GM06990 (cell line): ENCODE measurements around the gene LZTS2.

Source experiments
- DNase-seq: peaks from one replicate; pipeline ENCODE4 v3.0.0-alpha.2; 2011; ENCODE audit not compliant: insufficient read length; ENCODE audit errors: extremely low read depth
- H3K27me3 ChIP-seq: replicated peaks from 2 replicates; pipeline ENCODE4 v1.6.0; 2011; ENCODE audit warnings: low read length; ENCODE audit not compliant: control insufficient read depth, insufficient read depth
- H3K36me3 ChIP-seq: 2 replicates; pipeline ENCODE4 v1.5.1; 2011; ENCODE audit warnings: low read length; ENCODE audit not compliant: control insufficient read depth, insufficient read depth
- H3K4me3 ChIP-seq: replicated peaks from 2 replicates; pipeline ENCODE4 v1.5.1; 2011; ENCODE audit warnings: low read depth, mild to moderate bottlenecking, control low read depth, low read length
- CTCF ChIP-seq: IDR thresholded peaks from 2 replicates; pipeline ENCODE4 v1.5.1; 2011; ENCODE audit warnings: low read length, control low read depth, mild to moderate bottlenecking, inconsistent platforms; ENCODE audit not compliant: insufficient read depth, poor library complexity, severe bottlenecking

Gene LZTS2

GRCh38 chr10:101053516-101053915 lies 53.9 kb downstream of the LZTS2 start:
- H3K36me3 ChIP-seq: peaks cover 2% of the 10 kb centered on the region
- no peak for DNase-seq
- no peak overlapping the region for H3K4me3 ChIP-seq
- TF ChIP-seq CTCF: no peak
- H3K27me3 ChIP-seq: no peaks in the 10 kb centered on the region

DNA sequence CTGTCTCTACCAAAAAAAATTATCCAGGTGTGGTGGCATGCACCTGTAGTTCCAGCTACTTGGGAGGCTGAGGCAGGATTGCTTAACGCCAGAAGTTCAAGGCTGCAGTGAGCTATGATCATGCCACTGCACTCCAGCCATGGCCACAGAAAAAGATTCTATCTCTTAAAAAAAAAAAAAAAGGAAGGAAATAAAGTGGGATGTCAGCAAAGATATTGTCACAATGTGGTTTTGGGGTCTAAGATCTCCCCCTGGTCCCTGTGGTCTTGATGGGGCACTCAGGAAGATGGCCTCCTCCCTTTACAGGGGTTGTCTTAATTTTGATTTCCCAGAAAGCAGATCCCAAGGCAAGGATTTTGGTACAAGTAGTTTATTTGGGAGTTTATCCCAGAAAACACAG lies 54.7 kb downstream of the LZTS2 start:
- Histone ChIP-seq H3K27me3 (no peaks in the 10 kb centered on the region), H3K4me3 (no peak overlapping the region), H3K36me3 (peaks cover 2% of the 10 kb centered on the region)
- no peak for DNase-seq
- no peak for TF ChIP-seq CTCF

DNA sequence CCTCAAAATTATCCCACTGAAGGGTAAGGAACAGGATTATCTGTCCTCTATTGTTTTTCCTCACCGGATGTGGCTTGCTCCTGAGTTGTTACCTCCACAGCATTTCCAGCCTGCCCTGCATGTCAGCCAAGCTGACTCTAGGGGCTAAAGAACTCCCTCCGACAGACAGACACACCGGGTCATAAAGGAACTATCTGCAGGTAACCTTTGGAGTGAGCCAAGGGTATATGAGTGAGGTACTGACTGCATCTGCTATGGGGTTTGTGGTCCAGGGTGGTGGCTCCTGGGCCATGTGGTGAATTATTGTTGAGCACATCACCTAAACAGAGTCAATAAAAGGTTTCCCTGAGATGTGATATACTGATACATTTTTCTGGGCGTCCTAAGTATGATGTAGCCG lies 55.3 kb downstream of the LZTS2 start:
- DNase-seq: no peak
- Histone ChIP-seq H3K36me3 (peaks cover 2% of the 10 kb centered on the region), H3K4me3 (no peak overlapping the region), H3K27me3 (no peaks in the 10 kb centered on the region)
- TF ChIP-seq CTCF: no peak

DNA sequence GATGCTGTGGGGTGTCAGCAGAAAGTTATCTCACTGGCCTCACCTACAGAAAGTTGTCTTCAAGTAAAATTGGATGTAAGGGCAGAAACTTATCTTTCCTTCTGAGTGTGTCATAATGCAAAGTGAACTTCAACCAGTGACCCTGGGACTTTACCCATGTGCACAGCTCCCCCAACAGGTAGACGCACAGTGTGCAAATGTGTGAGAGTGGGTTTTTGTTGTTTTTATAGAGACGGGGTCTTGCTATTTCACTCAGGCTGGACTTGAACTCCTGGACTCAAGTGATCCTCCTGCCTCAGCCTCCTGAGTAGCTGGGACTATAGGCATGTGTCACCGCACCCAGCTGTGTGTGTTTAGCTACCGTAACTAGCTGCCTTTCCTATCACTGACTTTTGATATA lies 55.8 kb downstream of the LZTS2 start:
- TF ChIP-seq CTCF: peak; percentile 22
- H3K36me3 ChIP-seq: peaks cover 2% of the 10 kb centered on the region
- H3K27me3 ChIP-seq: no peaks in the 10 kb centered on the region
- no peak for DNase-seq
- no peak overlapping the region for H3K4me3 ChIP-seq

DNA sequence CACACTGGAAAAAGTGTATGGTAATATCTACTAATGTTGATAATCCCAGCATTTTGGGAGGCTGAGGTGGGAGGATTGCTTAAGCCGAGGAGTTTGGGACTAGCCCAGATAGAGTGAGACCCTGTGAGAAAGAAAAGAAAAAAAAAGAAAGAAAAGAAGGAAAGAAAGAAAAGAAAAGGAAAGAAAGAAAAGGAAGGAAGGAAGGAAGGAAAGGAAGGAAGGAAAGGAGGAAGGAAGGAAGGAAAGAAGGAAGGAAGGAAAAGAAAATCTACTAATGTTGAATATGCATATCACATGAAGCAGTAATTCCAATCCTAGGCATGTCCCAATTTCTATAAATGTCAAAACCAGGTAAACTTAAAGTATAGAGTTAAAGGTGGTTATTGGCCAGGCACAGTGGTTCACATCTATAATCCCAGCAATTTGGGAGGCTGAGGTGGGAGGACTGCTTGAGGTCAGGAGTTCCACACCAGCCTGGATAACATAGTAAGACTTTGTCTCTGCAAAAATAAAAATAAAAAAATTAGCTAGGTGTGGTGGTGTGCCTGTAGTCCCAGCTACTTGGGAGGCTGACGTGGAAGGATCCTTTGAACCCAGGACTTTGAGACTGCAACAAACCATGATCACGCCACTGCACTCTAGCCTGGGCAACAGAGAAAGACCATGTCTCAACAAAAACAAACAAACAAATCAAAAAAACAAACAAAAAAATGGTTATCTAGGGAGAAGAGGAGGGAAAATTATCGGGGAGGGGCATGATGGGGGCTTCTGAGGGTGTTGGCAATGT lies 57.0 kb downstream of the LZTS2 start:
- Histone ChIP-seq H3K36me3 (peaks cover 2% of the 10 kb centered on the region), H3K4me3 (no peak overlapping the region), H3K27me3 (no peaks in the 10 kb centered on the region)
- no peak for DNase-seq
- TF ChIP-seq CTCF: no peak
